ENCODE data around the gene BANK1.

Gene BANK1

DNA sequence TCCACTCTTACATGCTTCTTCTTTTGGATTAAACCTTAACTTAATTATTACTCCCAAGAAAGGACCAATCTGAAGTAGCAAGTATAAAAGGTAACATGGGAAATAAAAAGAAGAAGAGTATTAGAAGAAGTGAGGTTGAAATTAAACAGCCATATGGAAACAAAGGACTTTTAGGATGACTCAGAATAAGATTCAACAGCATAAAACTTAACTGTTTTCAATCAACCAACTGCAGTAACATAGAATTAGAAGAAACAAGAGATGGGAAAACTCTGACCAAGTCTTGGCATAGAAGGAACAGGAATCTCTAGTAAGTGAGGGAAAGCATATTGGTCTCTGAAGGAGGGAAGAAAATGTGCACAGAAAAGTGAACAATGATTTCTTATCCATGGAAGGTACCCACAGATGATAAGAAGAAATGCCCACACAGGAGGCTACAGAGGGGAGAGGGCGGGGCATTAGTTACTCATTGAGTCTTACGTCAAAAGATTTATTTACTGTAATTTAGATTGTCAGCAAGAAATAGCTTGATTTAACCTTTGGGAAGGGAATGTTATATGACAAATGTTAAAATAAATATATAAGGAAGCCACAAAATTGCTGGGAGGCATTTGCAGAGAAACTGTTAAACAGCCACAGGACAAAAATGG, 177.3 kb downstream of the BANK1 start:
- no peak for DNase-seq

DNA sequence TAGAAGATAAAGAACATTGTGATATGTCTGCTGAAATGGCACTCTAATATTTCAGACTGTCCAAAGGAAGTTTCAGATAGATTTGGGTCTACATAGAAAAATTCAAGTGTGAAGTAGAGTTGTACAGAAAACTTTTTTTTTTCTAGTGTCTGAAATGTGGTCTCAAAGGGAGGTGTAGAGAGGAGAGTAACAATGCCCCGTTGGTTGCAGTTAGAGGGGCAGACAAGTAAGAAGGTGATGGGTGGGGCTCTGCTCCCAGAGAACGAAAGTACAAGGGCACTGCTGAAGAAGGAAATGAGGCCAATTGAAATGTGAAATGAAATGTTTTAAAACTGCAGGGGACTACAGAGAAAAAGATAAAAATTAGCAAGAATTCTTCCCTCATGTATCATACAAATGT, 177.8 kb downstream of the BANK1 start:
- DNase-seq: no peak

DNA sequence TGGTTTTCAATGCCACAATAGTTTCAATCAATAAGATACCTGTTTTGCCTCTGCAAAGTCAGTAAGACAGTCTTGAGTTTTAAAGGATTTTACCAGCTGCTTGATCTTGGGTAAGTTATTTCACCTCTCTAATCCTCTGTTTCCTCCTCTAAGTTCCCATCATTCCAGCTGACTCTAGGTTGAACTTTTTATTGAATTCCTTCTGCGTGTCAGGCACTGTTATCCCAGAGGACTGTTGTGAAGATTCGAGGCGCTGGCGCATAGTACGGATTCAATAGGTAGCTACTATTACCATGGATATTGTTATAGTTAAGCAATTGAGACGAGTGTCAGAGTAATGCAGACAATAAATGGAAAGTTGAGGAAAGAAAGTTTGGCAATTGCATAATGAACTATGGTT, 179.4 kb downstream of the BANK1 start:
- DNase-seq: no peak

DNA sequence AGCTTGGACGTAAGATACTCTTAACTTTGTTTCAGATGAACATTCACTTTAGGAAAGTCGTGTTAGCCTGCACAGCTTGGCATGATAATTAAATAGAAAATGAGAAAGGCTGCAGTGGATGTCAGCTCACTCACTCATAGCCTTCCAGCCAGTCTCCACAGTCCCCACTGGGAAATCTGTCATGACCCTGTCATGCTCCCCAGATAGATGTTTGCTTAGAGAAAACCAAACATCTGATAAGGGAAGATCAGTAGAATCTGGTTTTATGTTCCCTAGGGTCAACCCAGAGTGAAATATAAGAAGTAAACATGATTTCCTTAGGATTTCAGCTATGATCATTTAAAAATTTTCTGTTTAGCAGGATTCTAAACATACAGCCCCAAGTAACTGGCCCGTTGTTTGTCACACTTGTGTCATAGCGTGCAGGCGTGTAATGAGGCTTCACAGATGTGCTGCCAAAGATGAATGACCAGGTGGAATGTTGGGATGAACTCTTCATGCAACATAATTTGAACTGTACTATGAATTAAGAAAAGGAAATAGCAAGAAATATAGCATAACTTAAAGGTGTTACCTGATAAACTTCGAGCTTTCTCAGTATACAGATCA, 180.1 kb downstream of the BANK1 start:
- no peak for DNase-seq

DNA sequence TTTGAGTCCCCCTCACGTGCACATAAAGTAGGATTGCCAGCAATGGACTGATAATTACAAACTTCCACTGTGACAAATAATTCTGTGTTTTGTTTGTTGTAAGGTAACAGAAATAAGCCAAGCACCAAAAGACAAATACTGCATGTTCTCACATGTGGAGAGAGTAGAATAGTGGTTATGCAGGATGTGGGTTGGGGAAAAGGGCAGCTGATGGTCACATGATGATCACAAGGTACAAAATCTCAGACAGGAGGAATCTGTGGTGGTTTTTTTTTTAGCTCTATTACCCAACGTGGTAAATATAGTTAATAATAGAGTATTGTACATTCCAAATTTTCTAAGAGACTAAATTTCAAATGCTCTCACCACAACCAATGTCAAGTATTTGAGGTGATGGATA, 182.3 kb downstream of the BANK1 start:
- no peak for DNase-seq

DNA sequence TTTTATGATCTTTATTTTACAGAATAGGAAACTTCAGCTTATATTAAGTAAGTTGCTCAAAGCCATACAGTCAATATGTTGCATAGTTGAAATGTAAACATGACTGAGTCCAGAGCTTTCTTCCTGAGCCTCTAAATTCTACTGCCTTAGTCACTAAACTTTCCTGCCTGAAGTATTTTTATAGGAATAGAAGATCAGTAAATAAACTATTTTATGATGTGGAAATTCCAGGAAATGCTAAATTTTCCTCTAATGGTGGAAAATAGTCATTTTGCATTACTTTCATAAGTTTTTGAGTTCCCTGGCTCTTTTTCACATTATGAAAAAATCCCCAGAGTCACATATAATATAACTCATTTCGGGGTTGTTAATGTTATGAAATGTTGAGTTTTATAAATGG, 182.8 kb downstream of the BANK1 start:
- DNase-seq: no peak

DNA sequence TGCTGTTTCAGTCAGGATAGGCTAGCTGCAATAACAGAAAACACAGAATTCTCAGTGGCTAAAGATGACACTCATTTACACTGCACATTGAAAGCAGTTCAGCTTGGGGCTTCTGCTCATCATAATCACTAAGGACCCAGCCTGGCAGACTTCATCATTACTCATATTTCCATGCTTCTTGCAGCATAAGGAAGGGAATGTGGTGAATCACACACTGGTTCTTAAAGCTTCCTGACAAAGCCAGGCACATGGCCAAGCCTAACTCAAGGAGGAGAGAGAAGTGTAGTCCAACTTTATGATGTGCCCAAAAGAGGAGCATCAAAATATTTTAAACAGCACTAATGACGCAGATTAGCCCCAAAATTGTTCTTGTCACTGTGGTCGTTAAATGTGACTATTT, 186.5 kb downstream of the BANK1 start:
- no peak for DNase-seq

DNA sequence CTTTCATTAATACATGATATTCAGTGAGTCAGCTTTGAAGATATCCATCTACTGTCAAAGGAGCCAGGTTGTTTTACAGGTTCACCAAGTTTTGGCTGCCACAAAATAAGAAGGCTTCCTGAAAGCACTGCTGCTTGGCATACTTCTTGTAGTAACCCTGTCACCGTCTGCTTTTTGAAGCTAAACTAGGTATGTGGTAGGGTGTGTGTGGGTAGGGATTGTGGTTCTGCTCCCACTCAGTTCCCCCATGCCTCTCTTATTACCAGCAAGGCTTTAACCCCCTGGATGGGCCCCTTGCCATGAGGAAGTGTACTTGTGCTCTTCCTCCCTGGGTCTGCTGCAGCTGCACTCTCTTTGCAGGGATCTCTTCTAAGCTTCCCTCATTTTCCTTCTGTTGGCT, 191.2 kb downstream of the BANK1 start:
- no peak for DNase-seq

DNA sequence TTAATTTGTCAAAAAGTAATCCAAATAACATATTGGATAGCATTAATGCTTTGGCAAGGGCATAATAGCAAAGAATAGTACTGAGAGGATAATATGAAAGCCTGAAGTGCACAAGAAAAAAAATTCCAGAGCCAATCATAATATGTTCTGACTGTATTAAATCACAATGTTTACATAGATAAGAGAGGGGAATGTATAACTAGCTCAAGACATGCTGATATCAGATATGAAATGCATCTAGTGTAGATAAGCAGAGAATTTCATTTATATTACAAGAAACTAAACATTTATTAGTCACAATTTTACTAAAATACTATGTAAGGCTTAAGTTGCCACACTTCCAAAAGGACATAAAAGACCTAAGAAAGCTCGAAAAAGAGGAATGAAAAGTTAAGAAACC, 193.3 kb downstream of the BANK1 start:
- DNase-seq: no peak

DNA sequence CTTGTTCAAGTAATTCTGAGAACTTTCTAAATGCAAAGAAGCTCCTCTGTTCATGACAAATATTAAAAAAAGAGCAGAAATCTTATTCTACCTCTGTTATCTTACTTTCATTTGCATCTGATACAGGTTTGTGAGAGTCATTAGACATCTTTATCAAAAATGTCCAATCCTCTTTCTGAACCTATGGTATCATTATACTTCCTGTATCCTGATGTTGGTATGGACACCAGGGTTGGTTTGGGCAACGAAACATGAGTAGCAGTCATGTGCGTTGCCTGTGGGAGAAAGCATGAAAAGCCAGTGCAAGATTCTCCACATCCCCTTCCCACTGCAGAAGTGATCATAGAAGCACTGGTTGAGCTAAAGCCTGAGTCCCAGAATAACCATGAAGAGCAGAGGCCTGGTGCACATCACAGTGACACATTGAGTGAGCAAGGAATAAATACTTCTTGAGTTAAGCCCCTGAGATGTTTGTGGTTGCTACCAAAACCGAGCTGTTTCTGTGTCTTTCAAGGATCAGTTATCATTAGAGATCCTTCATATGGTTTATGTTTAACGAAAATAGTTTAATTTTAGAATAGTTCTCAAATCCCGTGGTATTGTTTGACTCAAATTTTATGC, 197.2 kb downstream of the BANK1 start:
- DNase-seq: no peak

DNA sequence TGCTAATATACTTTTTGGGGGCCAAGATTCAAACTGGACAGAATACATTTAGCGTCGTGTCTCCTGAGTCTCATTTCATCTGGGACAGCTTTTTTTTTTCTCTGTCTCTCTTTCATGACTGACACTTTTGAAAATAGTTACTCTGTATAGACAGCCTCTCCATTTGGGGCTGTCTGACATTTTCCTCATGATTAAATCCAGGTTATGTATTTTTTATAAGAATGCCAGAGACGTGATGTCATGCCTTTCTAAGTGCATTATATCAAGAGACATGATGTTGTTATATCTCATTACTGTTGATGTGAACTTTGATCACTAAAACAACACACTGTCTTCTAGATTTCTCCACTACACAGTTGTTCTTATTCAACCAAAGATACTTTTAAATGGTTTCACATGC, 199.0 kb downstream of the BANK1 start:
- peak; percentile 22 for DNase-seq

DNA sequence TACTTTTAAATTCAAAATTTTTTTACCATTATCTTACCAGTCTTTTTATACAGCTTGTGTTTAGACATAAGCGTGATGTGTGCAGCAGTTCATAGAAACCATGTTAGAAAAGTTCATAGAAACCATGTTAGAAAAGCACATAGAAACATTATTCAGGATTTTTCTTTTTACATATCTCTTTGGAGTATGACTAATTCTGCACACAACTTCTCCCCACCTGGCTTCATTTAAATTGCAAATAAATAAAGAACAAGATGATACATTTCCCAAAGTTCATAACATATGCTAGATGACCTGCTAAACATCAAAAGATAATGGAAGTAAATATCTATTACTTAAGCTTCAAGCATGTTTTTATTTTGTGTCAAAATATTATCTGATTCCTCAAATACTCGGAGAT, 201.9 kb downstream of the BANK1 start:
- no peak for DNase-seq

DNA sequence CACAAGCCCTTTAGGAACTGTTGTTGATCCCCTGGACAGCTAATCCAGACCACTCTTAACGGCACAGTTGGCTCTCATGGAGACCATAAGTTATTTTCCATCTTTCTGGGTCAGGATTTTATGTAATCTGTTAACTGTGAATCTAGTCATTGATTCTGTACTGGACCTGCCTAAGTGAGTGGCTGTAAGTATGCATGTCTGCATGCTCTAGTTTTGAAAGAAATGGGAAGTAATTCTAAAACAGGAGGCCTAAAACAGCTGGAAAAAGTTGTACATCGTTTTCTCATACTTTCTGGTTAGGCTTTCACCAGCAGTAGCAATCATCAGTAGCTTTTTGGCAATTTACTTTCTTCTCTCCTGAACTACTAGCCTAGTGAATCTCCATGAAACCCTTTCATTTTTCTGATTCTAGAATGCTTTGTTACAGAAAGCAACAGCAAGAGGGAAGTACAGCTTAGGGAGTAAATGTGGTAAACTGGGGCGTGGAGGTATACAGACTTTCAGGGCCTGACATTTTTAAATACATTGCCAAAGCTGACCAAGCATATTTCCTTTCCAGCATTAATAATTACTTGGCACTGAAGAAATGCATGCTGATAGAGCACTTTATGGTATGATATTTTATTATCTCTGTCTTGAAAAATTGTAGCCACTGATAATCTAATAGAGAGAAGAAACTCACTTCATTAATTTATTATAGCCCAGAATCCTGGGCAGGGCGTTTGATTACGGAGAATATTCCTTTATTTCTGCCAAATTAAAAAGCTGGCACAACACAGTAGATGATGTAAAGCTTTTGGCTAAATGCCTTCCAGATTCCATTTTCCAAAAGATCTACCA, 202.7 kb downstream of the BANK1 start:
- DNase-seq: no peak

DNA sequence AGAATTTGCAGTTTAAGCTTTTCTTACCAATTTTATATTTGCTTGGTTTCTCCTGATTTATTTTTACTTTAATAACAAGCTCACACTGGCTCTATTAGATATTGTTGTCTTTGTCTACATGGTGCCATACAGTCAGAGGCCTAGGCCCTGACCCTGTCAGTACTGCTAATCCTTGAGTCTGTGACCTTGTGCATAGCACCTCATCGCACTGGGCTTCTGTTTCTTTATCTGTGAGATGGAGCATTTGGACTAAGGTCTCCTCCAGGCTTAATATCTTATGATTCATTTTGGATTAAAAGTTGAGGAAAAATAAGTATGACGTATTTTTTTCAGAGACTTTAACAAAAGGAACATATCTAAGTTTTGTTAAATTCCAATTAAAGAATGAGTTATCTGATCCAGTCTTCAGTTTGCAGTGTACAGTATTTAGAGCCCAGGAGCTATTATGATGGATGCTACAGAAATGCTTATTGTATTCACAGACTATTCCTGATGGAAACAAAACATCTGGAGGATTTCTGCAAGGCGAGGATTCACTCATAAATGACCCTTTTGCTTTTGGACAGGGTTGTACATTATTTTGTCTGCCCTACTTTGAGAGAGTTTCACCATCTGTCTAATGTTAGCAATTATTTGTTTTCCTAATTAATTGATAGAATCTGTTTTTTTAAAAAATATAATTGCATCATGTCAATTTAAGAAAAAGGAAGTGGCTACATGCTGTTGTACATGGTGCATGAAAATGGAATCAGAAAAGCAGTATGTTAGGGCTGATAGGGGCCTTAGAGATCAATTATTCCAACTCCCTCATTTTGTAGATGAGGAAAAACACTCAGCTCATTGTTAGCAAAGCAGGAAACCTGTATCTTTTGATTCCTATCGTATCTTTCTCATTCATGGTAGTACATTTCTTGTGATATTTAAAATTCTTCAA, 203.6 kb downstream of the BANK1 start:
- no peak for DNase-seq

DNA sequence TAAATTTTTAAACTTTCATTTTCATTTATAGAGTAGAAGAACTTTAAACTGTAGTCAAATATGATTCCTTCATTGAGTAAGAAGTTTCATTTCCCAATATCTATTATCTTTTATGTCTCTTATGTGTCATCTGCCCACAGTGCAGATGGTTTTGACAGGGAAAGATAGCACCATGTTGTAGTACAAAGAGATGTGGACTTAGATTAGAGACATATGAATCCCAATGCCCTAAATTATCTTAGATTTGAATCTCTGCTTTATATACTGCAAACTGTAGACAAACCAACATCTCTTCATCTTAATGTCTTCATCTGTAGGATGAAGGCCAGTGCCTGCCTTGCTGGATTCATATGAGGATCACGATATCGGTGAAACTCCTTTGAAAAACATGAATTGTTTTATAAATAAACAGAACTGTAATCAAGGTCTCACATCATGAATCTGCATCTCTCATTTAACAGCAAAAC, 217.5 kb downstream of the BANK1 start:
- no peak for DNase-seq

DNA sequence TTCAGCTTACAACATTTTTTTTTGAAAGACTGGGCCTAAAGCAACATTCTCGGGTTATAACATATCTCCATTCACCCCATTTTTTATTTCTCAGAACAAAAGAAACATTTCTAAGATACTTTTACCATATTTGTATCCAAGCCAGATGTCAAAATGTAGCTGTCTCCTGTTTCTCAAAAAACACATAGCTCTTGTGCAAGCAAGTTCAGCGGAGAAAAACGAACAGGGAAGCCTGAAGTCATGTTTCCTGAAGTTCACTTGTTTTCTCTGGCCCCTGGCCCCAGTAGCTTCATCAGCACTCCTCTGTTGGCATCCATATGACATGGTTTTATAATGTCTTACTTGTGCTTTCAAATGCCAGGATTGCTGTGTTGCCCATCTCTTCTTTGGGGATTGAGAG, 218.2 kb downstream of the BANK1 start:
- DNase-seq: no peak

DNA sequence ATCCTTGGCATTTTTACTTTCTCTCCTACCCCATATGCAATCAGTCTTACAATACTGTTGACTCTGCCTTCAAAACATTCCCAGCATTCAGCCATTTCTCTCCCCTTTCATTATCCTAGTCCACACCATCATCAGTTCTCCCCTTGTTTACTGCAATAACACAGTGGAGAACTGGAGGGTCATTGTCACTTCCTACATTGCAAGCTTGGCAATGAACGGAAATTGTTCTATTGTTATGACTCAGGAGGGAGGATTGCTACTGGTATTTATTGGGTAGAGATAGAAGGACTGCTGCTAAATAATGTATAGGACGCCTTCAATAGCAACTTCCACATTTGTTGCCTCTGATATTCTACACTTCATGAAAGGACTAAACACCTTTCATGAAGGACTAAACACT, 231.8 kb downstream of the BANK1 start:
- no peak for DNase-seq

DNA sequence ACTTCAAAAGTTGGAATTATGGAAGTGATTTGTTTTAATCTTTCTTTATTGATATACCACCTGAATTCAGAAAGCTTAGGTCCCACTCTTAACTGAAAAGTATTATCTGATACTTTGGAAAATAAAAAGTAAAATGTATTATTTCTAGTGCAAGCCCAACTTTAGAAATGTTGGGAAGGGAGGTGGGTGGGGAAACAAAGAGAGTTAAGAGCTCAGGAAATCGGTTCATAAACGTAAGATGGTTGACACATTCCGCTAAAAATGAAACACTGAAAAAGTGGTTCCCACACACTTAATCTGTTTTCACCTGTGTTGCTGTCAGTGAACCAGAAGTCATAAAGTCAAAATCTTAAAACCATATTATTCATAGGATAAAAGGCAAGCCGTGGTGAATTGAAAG, 237.4 kb downstream of the BANK1 start:
- DNase-seq: no peak

DNA sequence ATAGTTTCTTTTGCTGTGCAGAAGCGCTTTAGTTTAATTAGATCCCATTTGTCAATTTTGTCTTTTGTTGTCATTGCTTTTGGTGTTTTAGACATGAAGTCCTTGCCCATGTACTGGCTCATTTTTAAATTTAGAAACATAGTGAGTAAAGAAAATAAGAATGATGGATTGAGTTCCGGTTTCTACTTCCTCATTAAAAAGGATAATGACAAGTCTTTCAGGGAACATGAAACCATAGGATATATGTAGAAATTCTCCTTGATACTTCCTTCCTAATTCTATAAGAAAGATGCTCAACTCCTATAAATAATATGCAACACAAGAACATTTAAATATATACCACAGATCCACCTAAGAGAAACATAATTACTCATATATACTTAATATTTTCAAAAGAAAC, 240.9 kb downstream of the BANK1 start:
- no peak for DNase-seq

DNA sequence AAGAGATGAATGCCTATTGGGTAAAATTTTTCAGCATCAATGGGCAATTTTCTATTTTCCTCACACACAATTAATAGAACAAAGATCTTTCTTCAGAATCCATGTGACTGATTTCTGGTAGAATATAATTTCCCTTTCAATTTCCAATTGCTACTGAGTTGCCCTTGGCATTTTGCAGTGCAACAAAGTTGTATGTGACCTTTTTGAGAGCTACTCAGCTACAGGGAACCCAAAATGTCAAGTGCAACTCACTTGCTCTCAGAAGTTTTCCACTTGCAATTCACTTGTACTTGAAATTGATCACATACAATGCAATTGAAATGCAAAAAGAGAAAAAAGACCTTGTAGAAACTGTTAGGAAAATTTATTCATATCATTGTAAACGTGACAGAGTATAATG, 245.5 kb downstream of the BANK1 start:
- DNase-seq: no peak

DNA sequence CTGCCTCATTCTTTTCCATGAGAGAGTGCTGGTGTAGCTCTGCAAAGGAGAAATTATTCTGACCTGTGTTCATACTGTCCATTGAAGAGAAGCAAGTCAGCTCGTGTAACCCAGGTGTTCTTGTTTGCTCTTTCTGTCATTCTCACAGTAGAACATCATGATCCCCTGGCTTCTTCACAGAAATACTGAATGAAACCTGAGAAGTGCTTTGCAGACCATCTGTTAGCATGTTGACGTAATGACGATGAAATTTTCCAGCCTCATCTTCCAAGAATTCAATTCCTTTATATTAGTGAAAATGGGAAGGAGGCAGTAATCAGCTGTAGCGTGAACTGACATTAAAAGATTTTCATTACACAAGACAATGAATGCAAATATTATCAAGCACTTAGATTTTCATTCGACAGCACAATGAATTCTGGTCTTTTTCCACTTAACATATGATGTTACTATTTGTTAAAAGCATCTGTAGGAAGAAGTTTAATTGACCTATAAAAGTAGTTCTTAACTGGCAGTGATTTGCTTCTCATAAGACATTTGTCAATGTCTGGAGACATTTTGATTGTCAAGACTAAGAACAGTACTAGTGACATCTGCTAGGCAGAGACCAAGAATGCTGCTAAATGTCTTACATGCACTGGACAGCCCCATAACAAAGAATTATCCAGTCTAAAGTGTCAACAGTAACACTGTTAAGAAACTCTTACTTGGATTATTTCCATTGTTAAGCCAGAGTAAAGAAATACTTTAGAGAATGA, 246.3 kb downstream of the BANK1 start:
- DNase-seq: no peak

DNA sequence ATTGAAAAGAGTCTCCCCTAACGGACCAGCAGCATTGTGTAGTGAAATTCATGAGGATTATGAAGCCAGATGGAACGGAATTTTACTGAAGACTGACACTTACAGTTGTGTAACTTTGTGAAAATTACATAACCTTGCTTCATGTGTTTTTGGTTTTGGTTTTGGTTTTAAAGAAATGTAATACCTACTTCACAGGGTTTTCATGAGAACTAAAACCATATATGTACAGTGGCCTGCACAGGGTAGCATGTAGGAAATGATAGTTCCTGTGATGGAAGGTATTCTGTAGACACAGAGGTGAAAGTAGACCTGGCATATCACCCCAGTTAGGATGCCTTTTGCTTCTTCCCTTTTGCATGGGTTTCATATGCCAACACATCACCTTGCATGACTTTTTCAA, 247.0 kb downstream of the BANK1 start:
- DNase-seq: no peak
